Activated gamma-delta T cell treated with anti-CD3 and anti-CD28 coated beads, Interleukin-2, amount 50 U/mL, for 16 hours (primary cell): ENCODE measurements around the gene MBLAC1.
A peak's percentile ranks its signal among the peaks of the same experiment; 100 is the strongest.

Experiments used
- DNase-seq: peaks from one replicate; pipeline ENCODE4 v3.0.0-alpha.2; 2020; ENCODE audit warnings: low read depth

MBLAC1 gene

GRCh38 chr7:100173806-100174495 lies 47.2 kb downstream of the MBLAC1 start:
- DNase-seq: no peak

- no peak for DNase-seq
Observed at GRCh38 chr7:100174582-100174981, 47.8 kb downstream of the MBLAC1 start.

- DNase-seq: no peak
Observed at GRCh38 chr7:100175296-100175935, 48.6 kb downstream of the MBLAC1 start.

GRCh38 chr7:100176096-100177044 lies 49.6 kb downstream of the MBLAC1 start:
- DNase-seq: no peak

GRCh38 chr7:100177045-100178001 lies 50.6 kb downstream of the MBLAC1 start, which contains the start of the genes GPC2 and STAG3:
GPC2 (minus strand) TSS chr7:100177381; CDS start chr7:100177199, 182 bp downstream.
STAG3 (plus strand) TSS chr7:100177918; CDS start chr7:100180557, 2,639 bp downstream.
- peak; percentile 95 for DNase-seq
